ENCODE measurements around the gene BACE1-AS.
"Not testable (repeated sequence)": the region's sequence is repeated elsewhere in the genome, so short reads cannot be mapped to it uniquely, and the experiment has no call there.

BACE1-AS gene

DNA sequence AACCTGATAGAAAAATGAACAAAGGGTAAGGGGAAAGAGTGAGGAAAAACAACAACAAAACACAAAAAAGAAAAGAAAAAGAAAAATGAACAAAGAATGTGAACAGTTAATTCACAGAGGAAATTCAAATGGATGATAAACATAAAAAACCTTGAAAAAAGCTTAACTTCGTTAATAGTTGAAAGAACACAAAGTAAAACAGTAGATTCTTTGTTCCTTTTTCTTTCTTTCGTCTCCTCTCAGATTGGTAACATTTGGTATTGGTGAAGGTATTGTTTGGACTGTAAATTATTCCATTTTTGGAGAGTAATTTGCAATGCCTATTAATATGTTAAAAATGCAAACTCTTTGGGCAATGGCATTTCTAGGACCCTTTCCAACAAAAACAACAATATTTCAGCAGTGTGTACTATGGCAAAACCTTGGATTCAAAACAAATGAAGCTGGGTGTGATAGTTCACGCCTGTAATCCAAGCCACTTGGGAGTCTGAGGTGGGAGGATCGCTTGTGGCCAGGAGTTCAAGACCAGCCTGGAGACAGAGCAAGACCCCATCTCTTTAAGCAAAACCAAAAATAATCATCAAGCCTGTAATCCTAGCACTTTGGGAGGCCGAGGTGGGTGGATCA, 28.2 kb downstream of the BACE1-AS start:
- DNase-seq (ENCODE audit: insufficient read length, low spot score), result no peak
- TF ChIP-seq, protein P1, sequence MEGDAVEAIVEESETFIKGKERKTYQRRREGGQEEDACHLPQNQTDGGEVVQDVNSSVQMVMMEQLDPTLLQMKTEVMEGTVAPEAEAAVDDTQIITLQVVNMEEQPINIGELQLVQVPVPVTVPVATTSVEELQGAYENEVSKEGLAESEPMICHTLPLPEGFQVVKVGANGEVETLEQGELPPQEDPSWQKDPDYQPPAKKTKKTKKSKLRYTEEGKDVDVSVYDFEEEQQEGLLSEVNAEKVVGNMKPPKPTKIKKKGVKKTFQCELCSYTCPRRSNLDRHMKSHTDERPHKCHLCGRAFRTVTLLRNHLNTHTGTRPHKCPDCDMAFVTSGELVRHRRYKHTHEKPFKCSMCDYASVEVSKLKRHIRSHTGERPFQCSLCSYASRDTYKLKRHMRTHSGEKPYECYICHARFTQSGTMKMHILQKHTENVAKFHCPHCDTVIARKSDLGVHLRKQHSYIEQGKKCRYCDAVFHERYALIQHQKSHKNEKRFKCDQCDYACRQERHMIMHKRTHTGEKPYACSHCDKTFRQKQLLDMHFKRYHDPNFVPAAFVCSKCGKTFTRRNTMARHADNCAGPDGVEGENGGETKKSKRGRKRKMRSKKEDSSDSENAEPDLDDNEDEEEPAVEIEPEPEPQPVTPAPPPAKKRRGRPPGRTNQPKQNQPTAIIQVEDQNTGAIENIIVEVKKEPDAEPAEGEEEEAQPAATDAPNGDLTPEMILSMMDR (IDR thresholded peaks at IDR 0.05; ENCODE audit: insufficient read depth, missing control alignments), result no peak
- FAIRE-seq, result no peak

DNA sequence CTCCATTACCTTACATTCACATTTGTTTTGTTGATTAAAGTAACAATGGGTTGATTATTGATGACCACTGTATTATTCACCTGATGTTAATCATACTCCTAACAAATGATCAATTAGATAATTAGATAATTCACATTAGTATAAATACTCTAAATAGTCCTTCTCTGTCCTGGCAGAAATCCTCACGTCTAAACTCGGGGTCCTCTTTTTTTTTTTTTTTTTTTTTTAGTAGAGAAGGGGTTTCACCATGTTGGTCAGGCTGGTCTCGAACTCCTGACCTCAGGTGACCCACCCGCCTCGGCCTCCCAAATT, 36.1 kb downstream of the BACE1-AS start:
- not testable (repeated sequence) for FAIRE-seq; DNase-seq (ENCODE audit: insufficient read length, low spot score)

- TF ChIP-seq, protein P1 (IDR thresholded peaks at IDR 0.05; ENCODE audit: insufficient read depth, missing control alignments), result no peak
- DNase-seq (ENCODE audit: insufficient read length, low spot score), result peak; percentile 97
- peak; percentile 25 for FAIRE-seq
Measured at GRCh38 chr11:117327567-117328374, 36.6 kb downstream of the BACE1-AS start, which contains the start of gene CEP164. CEP164 (plus strand) TSS chr11:117327854; CDS start chr11:117338587, 10,733 bp downstream.

DNA sequence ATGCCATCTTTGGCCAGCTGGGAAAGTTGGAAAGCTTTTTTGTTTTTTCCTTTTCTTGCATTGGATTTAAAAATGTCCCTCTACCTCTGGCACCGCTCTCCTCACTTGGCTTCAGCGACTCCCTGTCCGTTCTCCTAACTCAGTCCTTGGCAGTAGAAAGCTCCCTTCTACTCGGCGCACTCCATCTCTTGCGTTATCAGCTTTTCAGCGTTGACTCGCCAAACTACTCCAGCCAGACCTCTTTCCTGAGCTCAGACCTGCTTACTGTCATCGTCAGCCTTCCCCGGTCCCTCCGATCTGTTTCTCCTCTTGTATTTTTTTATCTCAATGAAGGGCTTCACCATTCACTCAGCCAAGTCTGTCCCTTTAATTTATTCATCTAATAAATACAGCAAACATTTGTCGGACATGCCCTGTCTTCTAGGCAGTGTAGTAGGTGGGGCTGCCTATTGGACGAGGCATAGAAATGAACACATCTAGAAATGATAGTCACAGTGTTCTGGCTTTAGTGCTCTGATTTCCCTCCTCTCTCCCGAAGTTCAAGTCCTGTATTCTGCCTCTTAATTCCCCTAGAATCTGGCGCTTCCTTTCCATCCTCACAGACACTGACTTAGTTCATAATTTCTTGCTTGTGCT, 37.3 kb downstream of the BACE1-AS start:
- TF ChIP-seq, protein P1 (IDR thresholded peaks at IDR 0.05; ENCODE audit: insufficient read depth, missing control alignments), result no peak
- FAIRE-seq (no peak), DNase-seq (ENCODE audit: insufficient read length, low spot score) (no peak)

DNA sequence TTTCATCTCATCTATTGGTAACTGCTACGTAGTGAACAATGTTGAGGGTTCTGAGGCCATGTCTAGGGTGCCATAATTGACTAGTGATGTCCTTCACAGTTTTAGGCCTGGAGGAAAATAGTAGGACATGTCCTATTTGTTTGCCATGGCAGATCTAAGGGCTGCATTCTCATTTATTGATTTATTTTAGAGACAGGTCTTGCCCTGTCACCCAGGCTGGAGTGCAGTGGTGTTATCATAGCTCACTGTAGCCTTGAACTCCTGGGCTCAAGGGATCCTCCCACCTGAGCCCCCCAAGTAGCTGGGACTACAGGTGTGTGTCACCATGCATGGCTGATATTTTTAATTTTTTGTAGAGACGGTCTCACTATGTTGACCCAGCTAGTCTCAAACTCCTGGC, 41.7 kb downstream of the BACE1-AS start:
- FAIRE-seq, result no peak
- DNase-seq (ENCODE audit: insufficient read length, low spot score), result no peak
- TF ChIP-seq, protein P1 (IDR thresholded peaks at IDR 0.05; ENCODE audit: insufficient read depth, missing control alignments), result no peak

DNA sequence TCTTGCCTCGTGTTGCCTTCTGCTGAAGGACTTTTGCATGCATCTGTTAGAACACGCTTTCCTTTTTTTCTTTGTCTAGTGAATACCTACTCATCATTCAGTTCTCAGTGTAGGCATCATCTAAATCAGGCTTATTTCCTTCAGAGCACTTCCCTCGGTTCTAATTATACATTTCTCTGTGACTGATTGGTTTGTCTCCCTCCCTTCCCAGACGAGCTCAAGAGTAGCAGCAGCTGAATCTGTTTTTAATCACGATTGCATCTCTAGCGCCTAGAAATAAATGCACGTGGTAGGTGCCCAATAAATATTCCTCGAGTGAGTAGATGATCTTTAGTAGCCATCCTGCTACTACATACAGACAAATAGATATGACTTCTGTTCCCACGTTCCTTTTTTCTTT, 42.8 kb downstream of the BACE1-AS start:
- peak; percentile 77 for FAIRE-seq

GRCh38 chr11:117334896-117335295, 43.8 kb downstream of the BACE1-AS start:
- TF ChIP-seq, protein P1 (IDR thresholded peaks at IDR 0.05; ENCODE audit: insufficient read depth, missing control alignments), result no peak
- DNase-seq (ENCODE audit: insufficient read length, low spot score) (no peak), FAIRE-seq (peak; percentile 69)

More for the DNA sequence above, 42.8 kb downstream of the BACE1-AS start:
- no peak for DNase-seq (ENCODE audit: insufficient read length, low spot score)
- TF ChIP-seq, protein P1 (IDR thresholded peaks at IDR 0.05; ENCODE audit: insufficient read depth, missing control alignments), result no peak

Measured in D721Med (cell line).